Loucy (cell line): ENCODE data around the gene SRD5A1.

Experiments
- CTCF ChIP-seq: fragments of 200-600 bp; sonication (generic); conservative IDR thresholded peaks from 2 replicates; pipeline ENCODE4 v1.5.1; 2014; ENCODE audit warnings: mild to moderate bottlenecking, antibody characterized with exemption, low read length
- EZH2phosphoT487 ChIP-seq: fragments of 200-600 bp; IDR thresholded peaks from 2 replicates; pipeline ENCODE4 v1.6.1; 2018; ENCODE audit warnings: antibody characterized with exemption, mild to moderate bottlenecking, moderate library complexity, borderline replicate concordance

- TF ChIP-seq CTCF (no peak), EZH2phosphoT487 (no peak)
Measured at GRCh38 chr5:6660688-6661087, 27.4 kb downstream of the SRD5A1 start.
